HTR-8/SVneo (cell line): ENCODE results near the gene GOLGA6A.
A peak's percentile ranks its signal among the peaks of the same experiment; 100 is the strongest.

Experiments
- DNase-seq: peaks from one replicate; pipeline ENCODE4 v3.0.0; 2011; ENCODE audit warnings: low spot score, mixed read lengths; ENCODE audit not compliant: insufficient read length
- FAIRE-seq: peaks from 2 replicates; lab custom pipeline; 2011; peaks lifted over from hg19 to GRCh38; lab: Jason Lieb, UNC

GOLGA6A gene

DNA sequence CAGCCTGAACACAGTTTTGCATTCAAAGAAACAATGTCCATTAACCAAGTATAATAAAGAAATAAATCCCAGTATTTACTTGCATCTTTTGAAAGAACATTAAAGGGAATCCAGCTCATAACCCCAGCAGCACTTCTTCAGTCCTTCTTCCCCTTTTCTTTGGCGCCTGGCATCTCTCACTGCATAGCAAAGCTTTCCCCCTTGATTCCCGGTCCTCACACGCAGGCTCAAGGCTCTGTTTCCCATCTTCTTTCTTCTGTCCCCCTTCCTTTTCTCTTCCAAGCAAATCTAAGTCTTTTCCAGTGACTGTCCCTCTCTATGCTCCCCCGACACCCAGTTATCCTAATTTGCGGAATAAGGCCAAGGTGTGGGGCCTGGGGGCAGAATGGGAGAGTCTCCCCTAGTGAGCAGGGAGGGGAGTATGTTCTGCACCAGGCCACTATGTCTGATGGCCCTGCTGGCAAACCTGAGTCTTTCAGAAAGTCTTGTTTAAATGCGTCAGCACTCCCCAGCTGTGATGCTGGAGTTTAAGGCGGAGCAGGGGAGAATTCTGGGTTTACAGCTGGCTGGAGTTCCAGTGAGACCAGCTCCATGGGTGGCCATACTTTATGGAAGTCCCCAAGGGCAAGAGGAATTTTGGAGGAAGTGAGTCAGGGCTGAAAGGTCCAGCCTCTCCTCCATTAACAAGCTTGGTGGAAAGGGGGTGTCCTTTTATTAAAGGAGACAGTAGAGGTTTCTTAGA lies 42.1 kb downstream of the GOLGA6A start:
- DNase-seq (peak; percentile 41), FAIRE-seq (no peak)

DNA sequence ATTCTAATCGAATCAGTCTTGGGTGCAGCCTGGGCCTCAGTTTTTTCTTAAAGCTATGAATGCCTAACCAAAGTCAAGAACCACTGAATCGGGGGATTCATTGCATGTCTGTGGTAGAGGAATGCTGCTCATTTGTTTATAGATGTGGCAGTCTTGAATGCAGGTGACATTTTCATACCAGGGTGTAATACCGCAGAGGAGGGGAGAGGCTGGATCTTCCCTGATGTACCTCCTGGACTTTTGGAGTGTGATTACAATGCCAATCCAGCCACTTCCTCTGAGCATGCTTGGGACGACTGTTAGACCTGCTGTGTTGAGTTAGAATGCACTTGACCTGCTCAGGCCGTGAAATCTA lies 42.7 kb downstream of the GOLGA6A start:
- peak; percentile 44 for FAIRE-seq
- DNase-seq = no peak

DNA sequence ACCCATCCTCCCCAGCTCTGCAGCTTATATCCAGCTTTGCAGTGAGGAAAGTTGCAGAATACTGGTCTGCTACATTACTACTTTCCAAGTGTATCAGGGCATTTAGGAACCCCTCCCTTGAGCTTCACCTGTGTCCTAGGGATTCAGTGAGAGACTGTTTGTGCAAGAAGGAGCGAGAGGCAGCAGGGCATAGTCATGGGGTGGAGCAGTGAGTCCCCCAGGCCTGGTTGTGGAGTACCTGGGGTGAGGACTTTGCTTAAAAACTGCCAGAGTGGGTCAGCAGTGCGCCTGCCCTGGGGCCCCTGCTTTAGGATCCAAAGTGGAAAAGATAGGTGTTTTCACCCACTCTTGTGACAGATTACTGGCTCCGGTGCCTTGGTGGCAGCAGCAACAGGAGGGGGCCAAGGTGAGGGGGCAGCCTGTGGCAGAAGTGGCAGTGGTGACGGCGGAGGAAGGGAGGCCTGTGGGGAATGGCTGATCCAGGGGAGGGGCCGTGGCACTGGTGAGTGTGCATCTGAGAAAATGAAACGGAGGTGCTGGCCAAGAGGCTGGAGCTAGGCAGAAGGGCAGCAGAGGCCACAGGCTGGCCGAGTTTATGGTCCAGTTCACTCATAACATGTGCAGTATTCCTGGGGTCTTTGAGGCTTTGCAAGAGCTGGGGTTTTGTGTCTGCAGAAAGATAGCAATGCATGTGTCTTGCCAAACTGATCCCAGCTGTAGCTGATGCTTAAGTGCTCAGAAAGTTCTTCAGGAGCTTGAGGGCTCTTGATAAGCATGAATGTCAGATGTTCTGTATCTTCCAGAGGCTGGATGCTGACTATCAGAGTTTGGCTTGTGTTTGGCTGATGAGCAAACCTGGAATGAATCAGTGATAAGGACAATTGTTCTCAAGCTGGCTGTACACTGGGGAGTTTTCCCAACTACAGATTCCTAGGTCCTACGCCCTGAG lies 43.4 kb downstream of the GOLGA6A start:
- DNase-seq = no peak
- FAIRE-seq = no peak

DNA sequence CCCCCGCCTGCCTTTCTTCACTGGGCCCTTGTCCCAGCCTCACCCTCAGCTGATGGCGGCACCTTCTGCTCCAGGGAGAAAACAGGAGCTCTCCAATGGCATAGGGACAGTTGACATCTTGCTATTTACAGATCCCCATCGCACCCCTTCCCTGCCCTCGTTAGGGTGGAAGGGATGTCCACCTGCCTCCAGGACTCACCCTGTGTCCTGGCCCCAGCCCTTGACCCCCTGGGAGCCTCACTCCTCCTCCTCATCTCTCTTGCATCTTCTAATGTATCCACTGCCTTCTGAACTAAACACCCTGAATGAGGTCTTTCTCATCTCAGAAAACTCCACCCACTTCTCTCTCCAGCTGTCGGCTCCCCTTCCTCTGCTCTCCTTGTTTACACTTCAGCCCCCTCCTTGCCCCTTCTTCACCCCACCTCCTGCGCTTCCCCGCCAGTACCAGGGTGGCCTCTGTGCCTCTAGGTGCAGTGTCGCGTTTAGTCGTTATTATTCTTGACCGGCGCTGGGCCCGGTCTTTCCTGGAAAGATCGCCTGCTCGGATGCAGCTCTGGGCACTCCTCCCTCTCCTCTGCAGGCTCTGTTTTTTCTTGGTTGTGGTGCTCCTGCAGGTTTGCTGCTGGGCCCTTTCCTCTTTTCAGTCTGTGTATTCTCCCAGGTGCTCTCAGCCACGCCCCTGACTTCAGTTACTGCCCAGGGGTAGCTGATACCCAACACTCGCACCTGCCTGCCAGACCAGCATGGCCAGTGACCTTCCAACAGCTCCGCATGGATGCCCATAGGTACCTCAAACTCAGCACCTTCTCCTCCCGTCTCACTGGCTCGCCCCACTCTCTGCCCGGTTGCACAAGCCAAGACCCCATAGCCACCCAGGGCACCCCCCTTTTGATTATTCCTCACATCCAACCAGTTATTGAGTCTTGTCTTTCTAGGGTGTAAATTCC lies 44.9 kb downstream of the GOLGA6A start:
- no peak for DNase-seq
- FAIRE-seq = no peak

DNA sequence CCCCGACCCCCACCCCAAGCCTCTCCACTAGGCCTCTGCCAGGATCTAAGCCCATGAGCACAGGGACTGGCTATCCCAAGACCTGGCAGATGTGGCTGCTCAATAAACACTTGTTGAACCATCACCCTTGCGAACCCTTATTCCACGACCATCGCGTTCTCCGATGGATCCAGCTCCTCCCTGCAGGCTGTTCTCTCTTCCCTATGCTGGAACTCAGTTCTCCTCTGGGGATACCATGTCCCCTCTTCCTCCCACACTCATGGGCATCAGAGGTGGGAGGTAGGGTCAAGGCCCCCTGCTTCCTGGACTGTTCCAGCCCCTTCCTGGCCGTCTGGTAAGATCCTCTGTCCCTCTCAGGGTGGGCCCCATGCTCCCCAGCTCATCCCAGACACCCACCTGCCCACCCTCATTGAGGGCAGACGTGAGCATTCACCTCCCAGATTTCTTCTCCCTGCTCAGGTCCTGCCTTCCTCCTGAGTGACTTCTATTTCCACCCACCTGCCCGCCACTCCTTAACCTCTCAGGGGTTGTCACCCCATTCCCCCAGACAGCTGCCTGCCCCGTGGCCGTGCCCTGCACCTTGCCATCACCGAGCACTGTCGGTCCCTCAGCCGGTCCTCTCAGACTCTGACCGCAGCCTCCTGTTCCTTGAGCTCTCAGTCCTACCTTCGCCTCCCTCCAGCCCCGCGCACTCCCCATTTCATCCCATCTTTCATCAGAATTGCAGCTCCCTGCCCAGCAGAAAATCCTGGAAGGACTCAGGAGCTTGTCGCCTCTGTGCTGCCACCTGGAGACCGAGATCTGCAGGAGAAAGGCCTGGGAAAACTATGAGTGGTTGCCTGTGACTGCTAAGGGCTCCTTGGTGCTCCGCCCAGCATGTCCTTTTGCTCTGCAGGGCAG lies 45.8 kb downstream of the GOLGA6A start:
- peak; percentile 56 for DNase-seq
- FAIRE-seq = no peak

DNA sequence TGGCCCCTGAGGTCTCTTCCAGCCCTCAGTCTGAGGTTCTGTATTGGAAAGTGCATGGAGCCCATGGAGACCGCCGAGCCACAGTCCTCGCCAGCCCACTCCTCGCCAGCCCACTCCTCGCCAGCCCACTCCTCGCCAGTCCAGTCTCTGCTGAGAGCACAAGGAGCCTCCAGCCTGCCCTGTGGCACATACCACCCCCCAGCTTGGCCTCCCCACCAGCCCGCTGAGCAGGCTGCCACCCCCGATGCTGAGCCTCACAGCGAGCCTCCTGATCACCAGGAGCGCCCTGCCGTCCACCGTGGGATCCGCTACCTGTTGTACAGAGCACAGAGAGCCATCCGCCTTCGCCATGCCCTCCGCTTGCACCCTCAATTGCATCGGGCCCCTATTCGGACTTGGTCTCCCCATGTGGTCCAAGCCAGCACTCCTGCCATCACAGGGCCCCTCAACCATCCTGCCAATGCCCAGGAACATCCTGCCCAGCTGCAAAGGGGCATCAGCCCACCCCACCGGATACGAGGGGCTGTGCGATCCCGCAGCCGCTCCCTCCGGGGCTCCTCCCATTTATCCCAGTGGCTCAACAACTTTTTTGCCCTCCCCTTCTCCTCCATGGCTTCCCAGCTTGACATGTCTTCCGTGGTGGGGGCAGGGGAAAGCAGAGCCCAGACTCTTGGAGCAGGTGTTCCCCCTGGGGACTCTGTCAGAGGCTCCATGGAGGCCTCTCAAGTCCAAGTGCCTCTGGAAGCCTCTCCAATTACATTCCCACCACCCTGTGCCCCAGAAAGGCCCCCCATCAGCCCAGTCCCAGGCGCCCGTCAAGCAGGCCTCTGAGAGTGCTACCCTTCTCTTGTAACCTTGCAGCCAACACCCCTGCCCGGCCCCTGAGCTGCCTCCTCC lies 47.0 kb downstream of the GOLGA6A start:
- FAIRE-seq = no peak
- DNase-seq = no peak

DNA sequence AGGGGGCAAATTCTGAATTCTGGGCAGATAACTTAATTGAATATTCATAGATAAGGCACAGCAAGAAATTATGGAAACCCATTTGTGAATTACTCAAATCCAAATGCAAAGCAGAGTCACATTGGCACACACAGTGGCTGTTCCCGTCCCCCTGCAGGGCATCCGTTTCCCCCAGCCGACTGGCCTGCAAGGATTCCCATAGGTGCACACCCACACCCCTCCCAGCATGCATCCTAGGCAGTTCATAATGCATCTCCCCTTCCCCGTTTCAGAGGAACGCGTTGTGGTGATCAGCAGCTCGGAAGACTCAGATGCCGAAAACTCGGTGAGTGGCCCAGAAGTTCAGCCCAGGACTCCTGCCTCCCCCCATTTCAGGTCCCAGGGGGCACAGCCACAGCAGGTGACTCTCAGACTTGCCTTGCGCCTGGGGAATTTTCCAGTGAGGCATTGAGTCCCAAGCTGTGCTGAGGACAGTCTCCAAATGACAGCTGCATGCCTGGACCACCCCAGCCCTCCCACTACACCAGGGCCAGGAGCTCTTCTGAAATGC lies 48.1 kb downstream of the GOLGA6A start:
- FAIRE-seq (no peak), DNase-seq (no peak)

DNA sequence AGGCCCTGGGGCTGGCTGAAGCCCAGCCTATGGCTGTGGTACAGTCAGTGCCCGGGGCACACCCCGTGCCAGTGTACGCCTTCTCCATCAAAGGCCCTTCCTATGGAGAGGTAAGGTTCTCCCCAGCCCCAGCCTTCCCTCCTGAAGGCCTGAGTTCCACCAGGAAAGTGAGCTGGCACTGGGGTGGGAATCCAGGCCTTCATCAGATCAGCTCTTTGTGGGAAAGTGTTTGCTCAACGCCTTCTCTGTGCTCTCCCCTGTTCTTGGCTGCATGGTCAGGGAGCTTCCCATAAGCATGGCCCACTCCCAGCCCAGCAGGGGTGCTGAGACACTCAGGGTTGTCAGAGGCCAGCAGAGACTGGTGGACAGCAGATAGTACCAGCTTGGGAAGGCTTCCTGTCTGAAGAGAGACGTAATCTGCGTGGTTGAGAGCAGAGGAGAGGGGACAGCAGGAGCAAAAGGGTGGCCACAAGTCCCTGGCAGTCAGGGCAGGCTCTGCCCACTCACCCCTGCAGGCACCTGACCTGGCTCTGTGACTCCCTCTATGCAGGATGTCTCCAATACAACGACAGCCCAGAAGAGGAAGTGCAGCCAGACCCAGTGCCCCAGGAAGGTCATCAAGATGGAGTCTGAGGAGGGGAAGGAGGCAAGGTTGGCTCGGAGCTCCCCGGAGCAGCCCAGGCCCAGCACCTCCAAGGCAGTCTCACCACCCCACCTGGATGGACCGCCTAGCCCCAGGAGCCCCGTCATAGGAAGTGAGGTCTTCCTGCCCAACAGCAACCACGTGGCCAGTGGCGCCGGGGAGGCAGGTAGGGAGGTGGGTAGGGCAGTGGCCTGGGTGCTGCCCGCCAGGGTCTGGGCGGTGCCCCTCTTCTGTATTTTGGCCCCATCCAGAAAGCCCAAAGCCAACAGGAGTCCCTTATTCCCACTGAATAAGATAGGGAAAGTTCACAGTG lies 49.5 kb downstream of the GOLGA6A start:
- DNase-seq (no peak), FAIRE-seq (no peak)

DNA sequence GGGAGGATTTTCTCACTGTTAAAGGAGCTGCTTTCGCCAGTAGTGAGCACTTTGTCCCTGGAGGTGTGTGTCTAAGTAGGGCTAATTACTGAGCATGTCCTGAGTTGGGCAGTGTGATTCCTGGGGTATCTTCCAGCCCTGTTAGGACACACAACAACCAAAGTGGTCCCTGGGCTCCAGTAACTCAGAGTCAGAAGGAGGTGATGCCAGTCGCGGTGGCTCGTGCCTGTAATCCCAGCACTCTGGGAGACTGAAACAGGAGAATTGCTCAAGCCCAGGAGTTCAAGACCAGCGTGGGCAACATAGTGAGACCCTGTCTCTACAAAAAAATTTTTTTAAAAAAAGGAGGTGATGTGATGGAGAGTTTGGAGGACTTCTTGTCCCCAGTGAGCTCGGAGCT lies 50.3 kb downstream of the GOLGA6A start:
- no peak for DNase-seq
- FAIRE-seq = no peak

DNA sequence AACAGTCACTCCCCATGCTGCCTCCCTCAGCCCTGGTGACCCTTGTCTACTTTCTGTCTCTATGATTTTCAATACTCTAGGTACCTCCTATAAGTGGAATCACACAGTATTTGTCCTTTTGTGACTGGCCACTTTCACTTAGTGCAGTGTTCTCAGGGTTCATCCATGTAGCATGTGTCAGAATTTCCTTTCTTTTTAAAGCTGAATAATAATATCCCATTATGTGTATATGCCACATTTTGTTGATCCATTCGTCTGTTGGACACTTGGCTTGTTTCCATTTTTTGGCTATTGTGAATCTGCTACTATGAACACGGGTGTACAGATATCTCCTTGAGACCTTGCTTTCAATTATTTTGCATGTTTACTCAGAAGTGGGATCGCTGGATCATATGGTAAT lies 53.7 kb downstream of the GOLGA6A start:
- DNase-seq (no peak), FAIRE-seq (no peak)

DNA sequence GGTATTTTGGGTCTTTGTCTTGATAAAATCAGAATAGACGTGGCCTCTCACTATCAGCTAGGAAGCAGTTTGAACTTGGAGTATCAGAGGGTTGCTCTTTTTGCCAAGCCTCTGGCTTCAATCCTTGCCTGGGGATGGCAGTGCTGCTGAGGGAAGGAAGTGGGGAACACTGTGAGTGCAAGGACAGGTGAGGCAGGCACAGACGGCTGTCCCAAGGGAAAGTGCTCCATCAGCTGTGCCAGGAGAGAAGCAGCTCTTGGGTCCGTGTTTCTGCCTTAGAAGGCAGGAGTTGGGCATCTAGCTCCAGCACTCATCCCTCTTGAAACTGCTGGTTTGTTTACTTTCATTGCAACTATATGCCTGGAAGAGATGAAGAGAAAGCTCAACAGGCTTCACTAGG lies 54.7 kb downstream of the GOLGA6A start:
- no peak for FAIRE-seq
- no peak for DNase-seq

DNA sequence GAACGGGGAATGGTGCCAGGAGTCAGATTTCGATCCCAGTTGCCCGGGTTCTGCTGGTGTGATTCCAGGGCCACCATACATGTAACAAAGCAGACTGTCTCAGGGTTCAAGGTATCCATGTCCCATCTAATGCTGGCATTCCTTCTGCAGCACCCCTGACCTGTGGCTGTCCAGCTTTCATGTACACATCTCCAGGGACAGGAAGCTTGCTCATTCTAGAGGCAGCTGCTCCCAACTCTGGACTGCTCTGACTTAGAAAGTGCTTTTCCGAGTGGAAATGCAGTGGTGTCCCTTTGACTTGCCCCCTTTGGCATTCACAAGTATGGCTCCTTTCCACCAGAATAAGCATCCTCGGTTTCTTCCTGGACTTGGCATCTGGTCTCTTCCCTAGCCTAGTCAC lies 56.9 kb downstream of the GOLGA6A start:
- DNase-seq = no peak
- FAIRE-seq = no peak

DNA sequence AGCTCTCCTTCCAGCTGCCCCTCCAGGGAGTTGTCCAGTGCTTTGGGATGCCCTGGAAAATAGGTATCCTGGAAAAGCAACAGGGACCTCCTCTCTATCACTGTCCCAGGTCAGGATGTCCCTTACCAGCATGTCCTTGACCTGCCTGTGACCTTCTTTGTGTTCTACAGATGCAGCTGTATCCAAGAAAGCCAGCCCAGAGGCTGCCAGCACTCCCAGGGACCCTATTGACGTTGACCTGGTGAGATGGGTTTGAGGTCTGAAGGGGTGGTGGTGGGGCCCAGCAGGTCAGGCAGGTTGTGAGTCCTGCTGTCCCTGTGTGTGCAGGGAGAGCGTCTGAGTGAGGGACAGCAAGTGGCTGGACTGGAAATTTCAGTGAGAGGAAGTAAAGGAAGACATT lies 57.7 kb downstream of the GOLGA6A start:
- FAIRE-seq = no peak
- DNase-seq = no peak

DNA sequence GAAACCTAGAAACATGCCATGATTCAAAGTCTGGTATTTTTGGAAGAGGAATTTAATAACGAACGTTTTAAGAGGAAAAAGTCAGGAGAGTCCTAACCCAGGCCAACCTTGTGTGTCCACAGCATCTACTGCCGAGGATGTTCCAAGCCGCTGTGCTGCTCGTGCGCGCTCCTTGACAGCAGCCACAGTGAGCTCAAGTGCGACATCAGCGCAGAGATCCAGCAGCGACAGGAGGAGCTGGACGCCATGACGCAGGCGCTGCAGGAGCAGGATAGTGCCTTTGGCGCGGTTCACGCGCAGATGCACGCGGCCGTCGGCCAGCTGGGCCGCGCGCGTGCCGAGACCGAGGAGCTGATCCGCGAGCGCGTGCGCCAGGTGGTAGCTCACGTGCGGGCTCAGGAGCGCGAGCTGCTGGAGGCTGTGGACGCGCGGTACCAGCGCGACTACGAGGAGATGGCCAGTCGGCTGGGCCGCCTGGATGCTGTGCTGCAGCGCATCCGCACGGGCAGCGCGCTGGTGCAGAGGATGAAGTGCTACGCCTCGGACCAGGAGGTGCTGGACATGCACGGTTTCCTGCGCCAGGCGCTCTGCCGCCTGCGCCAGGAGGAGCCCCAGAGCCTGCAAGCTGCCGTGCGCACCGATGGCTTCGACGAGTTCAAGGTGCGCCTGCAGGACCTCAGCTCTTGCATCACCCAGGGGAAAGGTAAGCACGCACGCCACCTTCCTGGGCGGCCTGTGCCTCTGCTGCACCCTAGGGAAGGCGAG lies 59.5 kb downstream of the GOLGA6A start:
- DNase-seq (no peak), FAIRE-seq (no peak)
